ENCODE measurements around the gene MAD1L1.
"Not testable (repeated sequence)": the region's sequence is repeated elsewhere in the genome, so short reads cannot be mapped to it uniquely, and the experiment has no call there.

The MAD1L1 gene

GRCh38 chr7:1941464-1942242, 291.1 kb downstream of the MAD1L1 start:
- no peak for DNase-seq (ENCODE audit: low read depth)

- no peak for DNase-seq (ENCODE audit: low read depth)
Measured at GRCh38 chr7:1940863-1941262, 291.9 kb downstream of the MAD1L1 start.

DNA sequence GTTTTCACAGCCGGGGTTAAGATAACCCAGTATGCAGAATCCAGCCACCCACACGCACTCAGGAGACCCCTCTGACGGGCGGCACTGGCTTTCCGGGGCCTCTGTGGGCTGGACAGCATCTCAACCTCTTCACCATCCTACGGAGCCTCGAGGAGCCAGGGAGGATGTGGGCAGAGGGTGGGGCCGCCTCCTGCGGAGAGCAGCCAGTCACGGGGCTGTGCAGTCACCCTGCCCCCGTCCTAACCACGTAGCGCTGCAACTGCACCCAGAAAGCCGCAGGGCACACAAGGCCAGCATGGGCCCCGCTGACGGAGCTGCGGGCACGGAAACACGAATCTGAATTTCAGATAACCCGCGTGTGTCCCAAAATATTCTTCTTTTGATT, 292.4 kb downstream of the MAD1L1 start:
- DNase-seq (ENCODE audit: low read depth), result peak; percentile 87

GRCh38 chr7:1939434-1940401, 293.0 kb downstream of the MAD1L1 start:
- DNase-seq (ENCODE audit: low read depth), result no peak

- DNase-seq (ENCODE audit: low read depth), result no peak
Measured at GRCh38 chr7:1938788-1939433, 293.8 kb downstream of the MAD1L1 start.

- DNase-seq (ENCODE audit: low read depth), result no peak
Measured at GRCh38 chr7:1937252-1937605, 295.5 kb downstream of the MAD1L1 start.

- no peak for DNase-seq (ENCODE audit: low read depth)
Measured at GRCh38 chr7:1936531-1937251, 296.1 kb downstream of the MAD1L1 start.

DNA sequence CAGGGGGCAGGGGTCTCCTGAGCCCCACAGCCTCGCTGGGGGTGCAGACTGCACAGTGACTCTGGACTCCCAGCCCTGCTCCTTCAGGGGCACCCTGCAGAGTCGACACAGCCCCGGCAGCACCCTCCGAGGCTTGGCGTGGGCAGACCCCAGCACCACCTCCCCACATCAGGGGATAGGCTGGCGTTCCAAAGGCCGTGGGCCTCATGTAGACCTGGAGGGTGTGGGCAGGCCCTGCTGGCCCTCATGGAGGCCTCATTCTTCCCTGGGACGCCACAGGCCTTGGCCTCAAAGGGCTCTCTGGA, 296.8 kb downstream of the MAD1L1 start:
- DNase-seq (ENCODE audit: low read depth), result no peak

- DNase-seq (ENCODE audit: low read depth), result no peak
Measured at GRCh38 chr7:1935176-1936005, 297.4 kb downstream of the MAD1L1 start.

DNA sequence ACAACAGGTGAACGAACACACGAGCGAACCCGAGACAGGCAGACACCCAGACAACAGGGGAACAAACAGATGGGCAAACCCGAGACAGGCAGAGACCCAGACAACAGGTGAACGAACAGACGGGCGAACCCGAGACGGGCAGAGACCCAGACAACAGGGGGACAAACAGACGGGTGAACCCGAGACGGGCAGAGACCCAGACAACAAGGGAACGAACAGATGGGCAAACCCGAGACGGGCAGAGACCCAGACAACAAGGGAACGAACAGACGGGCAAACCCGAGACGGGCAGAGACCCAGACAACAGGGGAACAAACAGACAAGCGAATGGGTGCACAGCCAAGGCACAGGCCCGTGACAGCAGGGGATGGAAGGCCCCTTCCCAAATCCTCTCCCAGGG, 298.0 kb downstream of the MAD1L1 start:
- no peak for DNase-seq (ENCODE audit: low read depth)

DNA sequence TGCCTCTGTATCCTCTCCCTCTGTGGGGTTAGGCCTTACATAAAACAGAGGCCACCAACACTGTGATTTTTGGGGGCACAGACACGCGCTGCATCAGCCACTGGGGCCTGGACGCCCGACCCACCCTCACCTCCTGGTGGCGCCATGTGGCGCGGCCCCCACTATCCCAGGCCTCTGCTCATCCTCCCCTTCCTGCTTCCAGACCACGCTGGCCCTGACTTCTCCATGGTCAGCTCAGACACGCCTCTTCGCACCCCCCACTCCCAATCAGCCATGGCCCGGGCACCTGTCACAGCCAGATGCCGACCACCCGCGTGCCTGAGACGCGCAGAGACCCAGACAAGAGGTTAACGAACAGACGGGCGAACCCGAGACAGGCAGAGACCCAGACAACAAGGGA, 298.7 kb downstream of the MAD1L1 start:
- no peak for DNase-seq (ENCODE audit: low read depth)

DNA sequence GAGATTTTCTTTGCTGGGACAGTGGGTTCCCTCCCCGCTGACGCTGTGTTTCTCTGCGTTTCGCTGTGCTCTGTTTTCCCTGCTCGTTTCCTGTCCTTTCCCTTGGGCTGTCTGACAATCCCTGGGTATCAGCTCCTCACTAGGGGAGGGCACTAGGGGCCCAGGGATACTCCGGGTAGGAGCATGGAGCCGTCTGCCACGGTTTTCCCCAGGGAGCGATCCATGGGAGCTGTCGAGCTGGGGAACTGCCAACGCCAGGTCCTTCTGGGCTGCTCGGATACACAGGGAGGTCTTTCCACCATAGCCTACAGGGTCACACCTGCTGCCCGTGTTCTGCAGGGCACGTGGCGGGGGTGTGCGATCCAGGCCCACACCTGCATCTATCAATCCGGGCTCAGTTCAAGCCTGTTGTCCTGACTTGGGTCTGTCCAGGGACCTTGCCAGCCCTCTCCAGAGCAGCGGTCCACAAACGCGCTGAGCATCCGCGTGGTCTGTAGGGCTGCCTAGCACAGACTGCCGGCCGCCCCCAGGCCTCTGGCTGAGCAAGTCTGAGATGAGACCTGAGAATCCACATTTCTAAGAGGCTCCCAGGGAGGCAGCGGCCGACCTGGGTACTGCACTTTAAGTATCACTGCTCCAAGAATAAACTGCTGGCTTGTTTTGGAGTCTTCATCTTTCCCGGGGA, 299.5 kb downstream of the MAD1L1 start:
- DNase-seq (ENCODE audit: low read depth), result no peak

- no peak for DNase-seq (ENCODE audit: low read depth)
Measured at GRCh38 chr7:1931951-1932270, 300.8 kb downstream of the MAD1L1 start.

GRCh38 chr7:1931256-1931950, 301.3 kb downstream of the MAD1L1 start:
- no peak for DNase-seq (ENCODE audit: low read depth)

DNA sequence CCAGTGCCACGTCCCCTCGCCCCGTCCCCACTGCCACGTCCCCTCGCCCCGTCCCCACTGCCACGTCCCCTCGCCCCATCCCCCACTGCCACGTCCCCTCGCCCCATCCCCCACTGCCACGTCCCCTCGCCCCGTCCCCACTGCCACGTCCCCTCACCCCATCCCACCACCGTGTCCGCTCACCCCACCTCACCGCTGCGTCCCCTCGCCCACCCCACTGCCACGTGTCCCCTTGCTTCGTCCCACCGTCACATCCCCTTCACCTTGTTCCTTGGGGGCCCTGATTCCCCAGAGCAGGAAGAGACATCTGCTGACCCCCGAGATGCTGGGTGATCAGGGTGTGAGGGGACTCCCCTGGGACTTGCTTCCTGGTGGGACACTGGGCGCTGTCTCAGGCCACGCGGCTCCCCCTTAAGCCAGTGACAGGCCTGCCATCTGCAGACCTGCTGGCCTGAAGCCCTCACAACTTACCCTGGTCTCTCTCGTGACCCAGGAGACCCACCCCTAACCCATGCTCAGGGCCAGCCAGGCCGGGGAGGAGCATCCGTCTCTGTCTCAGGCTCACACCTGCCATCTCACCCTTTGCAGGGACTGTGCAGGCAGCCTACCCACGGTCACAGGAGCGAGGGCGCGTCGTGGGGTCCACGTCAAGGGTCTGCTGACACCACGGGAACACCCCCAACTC, 302.2 kb downstream of the MAD1L1 start:
- no peak for DNase-seq (ENCODE audit: low read depth)

- DNase-seq (ENCODE audit: low read depth), result not testable (repeated sequence)
Measured at GRCh38 chr7:1929349-1929925, 303.3 kb downstream of the MAD1L1 start.

DNA sequence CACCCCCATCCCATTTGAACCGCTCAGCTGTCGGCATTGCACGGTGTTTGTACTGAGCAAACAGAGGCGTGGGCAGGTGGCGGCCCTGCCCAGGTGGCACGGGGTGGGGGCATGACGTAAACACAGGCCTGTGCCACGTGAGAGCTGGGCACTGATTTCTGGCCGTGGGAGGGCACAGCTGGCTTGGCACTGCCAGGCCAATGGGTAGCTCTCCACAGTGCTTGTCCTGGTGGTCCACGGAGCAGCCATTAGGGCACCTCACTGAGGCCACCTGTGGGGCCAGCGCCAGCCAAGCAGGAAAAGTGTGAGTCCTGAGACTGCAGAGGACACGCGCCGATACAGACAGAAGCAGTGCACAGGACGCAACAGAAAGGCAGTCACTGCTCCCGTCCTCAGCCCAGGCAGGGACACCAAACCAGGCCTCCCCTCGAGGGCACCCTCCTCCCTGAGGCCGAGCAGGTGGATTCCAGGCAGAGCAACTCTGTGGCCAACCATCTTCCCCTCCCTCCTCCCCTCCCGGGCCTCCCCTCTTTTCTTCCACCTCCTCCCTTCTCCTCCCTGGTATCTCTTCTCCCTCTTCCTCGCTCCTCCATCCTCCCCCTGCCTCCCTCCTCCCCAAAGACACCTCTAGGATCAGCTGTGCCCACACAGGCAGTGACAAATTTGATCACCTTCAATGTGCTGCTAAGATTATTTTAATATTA, 303.9 kb downstream of the MAD1L1 start:
- no peak for DNase-seq (ENCODE audit: low read depth)

DNA sequence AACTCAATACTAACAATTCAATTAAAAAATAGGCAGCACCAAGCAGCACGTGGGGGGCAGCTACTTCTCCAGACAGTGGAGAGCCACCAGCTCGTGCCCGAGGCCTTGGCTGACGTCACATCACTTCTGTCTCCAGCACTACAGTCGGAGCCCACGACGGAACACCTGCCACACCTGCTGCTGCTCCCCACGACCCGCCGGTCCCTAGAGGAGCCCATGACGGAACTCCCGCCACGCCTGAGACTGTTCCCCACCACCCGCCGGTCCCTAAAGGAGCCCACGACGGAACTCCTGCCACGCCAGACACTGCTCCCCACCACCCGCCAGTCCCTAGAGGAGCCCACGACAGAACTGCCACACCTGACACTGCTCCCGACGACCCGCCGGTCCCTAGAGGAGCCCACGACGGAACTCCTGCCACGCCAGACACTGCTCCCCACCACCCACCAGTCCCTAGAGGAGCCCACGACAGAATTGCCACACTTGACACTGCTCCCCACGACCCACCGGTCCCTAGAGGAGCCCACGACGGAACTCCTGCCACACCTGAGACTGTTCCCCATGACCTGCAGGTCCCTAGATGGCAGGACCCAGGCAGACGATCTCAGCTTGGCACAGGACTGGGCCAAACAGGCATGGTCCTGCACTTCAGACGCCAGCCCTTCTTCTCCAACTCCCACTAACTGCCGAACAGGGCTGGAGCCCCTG, 304.7 kb downstream of the MAD1L1 start:
- no peak for DNase-seq (ENCODE audit: low read depth)
